ENCODE measurements around the gene SP2.

DNA sequence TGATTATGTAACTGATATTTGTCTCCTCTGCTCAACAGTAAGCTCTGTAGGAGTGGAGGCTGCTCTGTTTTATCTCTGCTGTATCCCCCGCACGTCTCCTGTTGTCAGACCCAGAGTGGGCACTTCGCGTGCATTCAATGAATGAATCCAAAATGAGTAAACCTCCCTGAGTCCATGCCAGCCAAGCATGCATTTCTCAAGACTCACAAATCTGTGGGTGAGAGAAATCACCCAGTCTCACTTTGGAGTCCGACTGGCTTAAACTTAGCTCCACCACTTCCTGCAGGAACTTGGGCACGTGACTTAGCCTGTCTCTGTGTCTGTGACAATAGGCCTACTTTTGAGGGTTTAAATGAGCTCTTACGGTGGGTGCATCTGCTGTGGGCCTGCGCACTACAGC is 49.0 kb downstream of the SP2 start:
- TF ChIP-seq, protein P1, sequence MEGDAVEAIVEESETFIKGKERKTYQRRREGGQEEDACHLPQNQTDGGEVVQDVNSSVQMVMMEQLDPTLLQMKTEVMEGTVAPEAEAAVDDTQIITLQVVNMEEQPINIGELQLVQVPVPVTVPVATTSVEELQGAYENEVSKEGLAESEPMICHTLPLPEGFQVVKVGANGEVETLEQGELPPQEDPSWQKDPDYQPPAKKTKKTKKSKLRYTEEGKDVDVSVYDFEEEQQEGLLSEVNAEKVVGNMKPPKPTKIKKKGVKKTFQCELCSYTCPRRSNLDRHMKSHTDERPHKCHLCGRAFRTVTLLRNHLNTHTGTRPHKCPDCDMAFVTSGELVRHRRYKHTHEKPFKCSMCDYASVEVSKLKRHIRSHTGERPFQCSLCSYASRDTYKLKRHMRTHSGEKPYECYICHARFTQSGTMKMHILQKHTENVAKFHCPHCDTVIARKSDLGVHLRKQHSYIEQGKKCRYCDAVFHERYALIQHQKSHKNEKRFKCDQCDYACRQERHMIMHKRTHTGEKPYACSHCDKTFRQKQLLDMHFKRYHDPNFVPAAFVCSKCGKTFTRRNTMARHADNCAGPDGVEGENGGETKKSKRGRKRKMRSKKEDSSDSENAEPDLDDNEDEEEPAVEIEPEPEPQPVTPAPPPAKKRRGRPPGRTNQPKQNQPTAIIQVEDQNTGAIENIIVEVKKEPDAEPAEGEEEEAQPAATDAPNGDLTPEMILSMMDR (IDR thresholded peaks at IDR 0.05) = no peak
- TF ChIP-seq EZH2 (IDR thresholded peaks at IDR 0.05; ENCODE audit: borderline replicate concordance, insufficient read depth, low read depth, low read length, poor library complexity, severe bottlenecking) = no peak

Measured in B cell (primary cell).